ENCODE measurements around the gene GMDS.
"Not testable (repeated sequence)": the region's sequence is repeated elsewhere in the genome, so short reads cannot be mapped to it uniquely, and the experiment has no call there.

The GMDS gene

DNA sequence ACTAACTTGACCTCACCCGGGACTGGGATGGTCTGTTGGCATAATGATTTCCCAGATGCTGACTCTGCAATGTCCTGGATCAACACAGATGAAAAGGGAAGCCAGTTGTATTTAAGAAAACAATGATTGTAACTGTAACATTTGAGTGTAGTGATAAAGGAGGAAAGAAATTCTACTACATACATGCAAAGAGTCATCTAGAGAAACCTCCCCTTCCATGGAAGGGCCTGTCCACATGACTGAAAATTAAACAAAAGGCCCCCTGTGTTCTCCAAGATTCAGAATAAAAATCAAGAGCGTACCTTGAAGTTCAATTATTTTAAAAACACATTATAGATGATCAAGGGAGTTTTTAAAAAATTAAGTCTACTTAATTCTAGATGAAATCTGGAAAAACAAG is 484.5 kb downstream of the GMDS start:
- DNase-seq: no peak

- no peak for DNase-seq
Observed at GRCh38 chr6:1759870-1760269, 485.5 kb downstream of the GMDS start.

GRCh38 chr6:1758076-1758679 is 487.2 kb downstream of the GMDS start:
- DNase-seq: no peak

DNA sequence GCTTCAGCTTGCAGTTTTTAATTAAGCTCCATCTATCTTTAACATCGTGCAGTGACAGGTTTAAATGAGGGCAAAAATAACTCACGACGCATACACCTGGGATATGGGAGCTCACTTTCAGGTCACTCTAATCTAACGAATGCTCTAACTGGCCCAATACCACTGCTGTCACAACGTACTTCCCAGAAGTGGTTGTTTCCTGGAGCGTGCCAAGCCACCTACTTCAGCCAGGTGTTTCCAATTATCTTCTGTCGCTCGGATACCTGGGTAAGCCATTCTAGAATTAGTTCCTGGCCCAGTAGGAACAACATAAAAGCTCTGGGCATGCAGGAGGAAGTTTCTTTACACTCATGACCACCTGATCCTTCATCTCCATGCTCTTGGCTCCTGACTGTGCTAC is 488.3 kb downstream of the GMDS start:
- DNase-seq: no peak

DNA sequence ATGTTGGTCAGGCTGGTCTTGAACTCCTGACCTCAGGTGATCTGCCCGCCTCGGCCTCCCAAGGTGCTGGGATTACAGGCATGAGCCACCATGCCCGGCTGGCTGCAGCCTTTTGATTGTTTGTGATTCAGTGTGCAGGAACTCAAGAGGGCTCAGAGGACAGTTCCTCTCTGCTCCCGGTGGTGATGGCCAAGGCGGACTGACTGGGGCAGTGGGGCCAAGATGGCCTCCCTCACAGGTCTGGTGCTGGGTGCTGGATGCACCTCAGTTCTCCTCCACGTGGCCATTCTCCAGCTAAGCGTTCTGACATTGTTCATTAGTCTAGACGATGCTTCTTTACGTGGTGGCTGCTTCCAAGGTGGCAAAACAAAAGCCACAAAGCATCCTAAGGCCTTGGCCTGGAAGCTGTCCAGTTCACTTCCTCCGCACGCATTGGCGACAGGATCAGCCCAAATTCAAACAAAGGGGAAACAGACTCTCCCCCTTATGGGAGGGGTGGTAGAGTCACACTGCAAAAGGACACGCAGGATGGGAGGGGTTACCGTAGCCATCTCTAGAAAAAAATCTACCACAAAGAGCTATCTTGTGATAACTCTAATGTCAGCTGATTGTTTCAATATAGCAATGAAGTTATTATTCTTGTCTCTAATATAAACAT is 488.8 kb downstream of the GMDS start:
- no peak for DNase-seq

GRCh38 chr6:1751063-1751462 is 494.3 kb downstream of the GMDS start:
- not testable (repeated sequence) for DNase-seq

- DNase-seq: no peak
Observed at GRCh38 chr6:1749041-1749440, 496.4 kb downstream of the GMDS start.

DNA sequence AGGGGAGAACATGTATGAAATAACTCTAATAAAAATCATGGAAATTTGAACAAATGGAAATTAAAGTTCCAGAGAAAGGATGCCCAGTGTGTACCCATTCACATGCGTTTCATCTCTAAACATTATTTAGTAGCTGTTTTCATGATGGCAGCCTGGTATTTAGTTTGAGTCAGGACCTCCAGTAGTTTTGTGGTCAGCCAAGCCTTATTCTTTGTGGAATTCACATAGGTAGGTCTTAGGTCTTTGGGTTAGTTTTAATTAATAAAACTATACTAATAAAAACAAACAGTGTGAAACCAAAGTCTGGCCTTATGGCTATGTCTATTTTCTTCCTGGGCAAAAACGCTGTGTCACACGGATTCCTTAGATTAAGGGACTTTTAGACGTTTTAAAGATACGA is 497.9 kb downstream of the GMDS start:
- DNase-seq: no peak

DNA sequence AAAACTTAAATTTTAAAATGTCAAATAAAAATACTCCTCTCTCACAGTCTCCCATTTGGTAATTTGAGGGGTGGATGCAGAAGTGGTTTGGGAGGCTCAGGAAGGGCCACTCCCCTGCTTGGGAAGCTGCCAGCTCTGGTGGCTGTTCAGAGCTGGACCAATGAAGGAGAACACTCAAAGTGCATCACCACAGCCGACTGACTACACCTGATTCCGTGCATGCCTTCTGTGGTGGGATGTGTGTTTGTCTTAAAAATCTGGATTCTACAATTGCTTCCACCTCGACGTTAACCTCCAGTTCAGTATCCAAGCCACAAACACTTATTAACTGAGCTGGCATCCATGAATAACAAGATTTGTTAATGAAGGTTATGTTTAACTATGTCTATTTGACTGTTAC is 498.4 kb downstream of the GMDS start:
- no peak for DNase-seq

GRCh38 chr6:1745814-1746213 is 499.6 kb downstream of the GMDS start:
- DNase-seq: no peak

DNA sequence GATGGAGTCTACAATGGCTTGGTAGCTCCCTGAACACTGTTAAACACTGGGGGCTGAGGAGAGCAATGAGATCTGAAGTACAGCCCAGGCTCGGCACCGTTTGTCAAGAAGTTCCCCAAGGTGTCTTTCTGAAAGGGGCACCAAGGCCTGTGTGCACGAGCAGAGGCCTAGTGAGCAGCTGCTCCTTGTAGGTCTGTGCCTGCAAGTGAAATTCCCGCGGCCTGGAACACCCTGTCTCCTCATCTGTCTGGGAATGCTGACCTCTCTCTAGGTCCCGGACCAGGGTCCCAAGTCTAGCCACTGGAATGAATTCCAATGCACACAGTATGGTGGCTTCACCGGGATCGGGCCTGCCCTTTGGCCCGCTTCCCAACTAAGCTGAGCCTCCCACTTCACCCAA is 500.9 kb downstream of the GMDS start:
- DNase-seq: no peak

DNA sequence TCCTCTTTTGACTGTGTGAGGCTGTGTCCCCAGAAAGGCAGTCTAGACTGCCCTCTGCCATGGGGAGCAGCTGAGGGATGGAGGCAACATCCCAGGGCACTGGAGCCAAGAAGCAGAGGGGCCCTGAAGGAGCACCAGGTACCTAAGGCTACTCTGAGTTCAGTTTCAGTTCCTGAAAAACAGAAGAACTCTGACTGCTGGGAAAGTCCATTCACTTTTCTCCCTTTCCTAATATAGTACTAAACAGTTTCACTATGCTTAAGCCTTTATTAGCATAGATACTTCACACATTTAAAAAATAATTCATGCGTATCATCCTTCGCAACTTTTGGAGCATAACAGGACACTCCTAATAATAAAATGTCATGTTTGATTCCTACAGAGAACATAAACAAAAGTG is 505.7 kb downstream of the GMDS start:
- no peak for DNase-seq

DNA sequence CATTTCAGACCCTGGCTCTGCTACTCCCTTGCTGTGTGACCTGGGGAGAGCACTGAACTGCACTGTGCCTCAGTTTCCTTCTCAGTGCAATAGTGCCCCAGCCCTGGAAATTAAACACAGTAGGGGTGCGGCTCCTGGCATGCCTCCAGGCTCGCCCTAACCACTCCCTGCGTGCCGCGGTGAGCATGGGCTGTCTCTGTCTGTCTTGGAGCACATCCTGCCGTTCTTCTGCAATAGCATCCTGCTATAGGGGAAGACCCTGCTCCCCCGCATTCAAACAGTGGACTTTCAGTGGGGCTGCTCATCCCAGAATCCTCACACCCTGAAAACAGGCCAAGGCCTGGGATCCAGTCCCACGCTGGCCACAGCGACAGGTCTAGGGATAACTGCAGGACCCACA is 506.2 kb downstream of the GMDS start:
- no peak for DNase-seq

DNA sequence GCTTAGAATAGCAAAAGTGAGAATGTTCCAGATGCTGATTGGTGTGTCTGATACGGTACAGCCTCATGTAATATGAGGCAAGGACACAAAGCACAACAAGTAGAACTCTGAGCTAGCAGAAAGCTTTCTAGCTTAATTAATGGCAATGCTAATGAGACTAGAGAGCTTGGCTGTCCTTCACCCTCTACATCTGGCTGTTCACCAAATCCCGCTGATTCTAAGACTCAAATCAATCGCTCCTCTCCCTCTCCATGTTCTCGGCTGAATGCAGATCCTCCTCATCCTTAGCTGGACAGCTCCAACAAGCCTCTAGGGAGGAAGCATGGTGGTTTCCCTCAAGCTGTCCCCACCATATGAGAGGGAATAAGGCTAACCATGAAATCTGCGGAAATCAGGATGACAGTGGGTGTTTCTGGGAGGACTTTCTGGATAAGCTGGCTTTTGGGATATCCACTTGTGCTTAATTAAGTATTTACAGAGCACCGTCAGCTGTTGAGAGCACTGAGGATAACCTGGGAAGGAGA is 506.8 kb downstream of the GMDS start:
- DNase-seq: no peak

DNA sequence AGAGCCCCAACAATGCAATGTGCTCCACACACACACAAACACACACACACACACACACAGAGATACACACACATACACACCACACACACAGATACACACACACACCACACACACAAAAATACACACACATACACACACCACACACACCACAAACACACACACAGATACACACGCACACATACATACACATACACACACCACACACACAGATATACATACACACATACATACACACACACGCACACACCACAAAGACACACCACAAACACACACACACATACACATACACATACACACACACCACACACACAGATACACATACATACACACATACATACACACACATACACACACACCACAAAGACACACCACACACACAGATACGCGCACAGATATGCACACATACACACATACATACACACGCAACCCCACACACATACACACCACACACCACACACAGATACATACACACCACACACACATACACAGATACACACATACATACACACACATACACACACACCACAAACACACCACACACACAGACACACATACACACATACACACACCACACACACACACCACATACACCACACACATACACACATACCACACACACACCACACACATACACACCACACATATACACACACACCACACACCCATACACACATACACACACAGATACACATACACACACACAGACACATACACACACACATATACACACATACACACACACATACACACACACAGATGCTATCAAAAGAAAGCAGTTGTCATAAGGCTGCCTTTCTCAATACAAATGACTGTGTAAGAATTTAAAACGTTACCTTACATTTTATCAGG is 507.7 kb downstream of the GMDS start:
- DNase-seq: no peak

DNA sequence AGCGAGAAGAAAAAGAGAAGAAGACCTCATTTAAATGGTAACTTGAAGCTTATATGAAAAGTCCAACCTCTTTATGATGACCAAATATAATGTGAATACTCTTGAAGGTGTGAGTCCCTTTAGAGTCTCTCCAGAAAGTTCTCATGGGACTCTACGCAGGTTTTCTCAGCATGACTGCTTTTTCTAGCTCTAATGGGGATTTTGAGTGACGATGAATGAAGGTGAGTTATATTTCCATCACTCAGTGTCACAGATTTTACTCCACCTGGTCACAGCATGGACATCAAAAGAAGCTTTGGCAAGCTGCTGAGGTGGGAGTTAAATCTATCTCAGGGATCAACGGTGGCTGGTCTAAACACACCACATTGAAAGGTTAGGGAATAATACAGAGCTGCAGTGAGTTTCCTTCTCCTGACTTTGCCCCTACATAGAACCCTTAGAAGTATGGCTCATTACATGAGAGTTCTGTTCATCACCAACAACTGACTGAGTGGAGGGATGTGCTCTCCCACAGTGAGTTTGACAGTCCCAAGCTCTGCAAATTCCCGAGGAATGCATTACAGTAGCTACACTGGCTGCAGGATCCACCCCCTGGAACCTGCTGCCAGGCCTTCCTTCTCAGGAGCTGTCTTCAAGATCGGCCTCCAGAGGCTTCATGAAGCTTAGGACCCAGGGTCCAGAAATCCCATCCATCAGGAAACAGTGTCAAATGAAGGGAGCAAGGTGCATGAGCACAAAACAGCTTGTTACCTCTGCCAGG is 508.9 kb downstream of the GMDS start:
- DNase-seq: no peak

- no peak for DNase-seq
Observed at GRCh38 chr6:1735239-1735803, 510.1 kb downstream of the GMDS start.

GRCh38 chr6:1730882-1731281 is 514.5 kb downstream of the GMDS start:
- no peak for DNase-seq

DNA sequence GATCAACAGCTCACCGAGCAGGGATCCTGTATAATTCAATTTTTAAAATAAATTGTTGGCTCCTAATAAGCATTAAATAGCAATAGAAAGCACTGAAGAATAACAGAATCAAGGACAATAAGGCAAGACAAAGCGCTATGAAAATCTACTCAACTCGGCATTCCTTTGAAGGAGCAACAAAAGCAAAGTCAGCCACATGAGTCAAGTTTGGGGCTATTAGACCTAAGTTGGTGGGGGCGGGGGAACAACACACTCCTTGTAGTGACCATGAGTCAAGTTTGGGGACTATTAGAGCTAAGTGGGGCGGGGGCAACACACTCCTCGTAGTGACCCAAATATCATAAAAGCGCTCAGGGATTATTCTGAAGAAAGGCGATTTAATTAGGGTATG is 515.7 kb downstream of the GMDS start:
- no peak for DNase-seq

GRCh38 chr6:1729133-1729749 is 516.2 kb downstream of the GMDS start:
- DNase-seq: no peak

DNA sequence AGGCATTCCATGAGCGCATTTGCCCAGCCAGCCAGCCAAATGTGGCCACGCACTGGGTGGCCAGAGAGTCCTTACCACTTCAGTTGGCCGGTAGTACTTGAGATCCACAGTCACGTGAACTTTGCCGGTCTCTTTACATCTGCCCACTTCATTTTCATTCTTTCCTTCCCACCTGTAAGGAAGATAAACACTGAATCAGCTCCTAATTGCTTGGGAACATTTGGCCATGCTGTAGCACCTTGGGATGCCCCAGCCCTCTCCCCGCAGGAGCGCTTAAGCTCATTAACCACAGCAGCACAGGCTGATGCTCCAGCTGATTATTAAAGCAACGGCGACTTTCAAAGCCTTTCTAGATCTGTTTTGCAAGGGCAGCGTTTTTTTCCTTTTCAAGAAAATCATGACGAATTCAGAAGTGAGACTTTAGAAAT is 519.0 kb downstream of the GMDS start:
- DNase-seq: no peak

DNA sequence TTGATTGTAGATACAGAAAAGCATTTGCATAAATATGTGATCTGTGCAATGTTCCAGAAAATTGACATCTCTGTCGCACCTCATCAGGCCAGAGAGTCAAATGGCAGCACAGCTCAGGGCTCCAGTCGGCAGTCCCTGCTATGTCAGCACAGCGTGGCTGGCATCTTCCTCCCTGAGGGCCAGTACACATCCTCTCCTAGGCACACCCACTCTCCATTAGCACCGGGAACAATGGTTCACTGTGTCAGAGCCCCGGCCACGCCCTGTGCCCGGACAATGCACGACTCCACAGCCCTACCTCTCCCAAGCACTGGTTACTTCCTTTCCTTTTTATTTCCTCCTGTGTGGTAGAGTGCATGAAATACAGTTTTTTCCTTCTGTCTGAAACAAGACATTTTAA is 520.8 kb downstream of the GMDS start:
- DNase-seq: no peak

Data from activated CD4-positive, alpha-beta T cell treated with anti-CD3 and anti-CD28 coated beads, Interleukin-10, Interleukin-2, amounts not matched to agents 100 ng/mL and 50 ng/mL, durations not matched to agents 16 hours and 8 hours (primary cell).